Placental pericyte (primary cell): ENCODE measurements around the gene CCNL2. TPM values are rescaled to one million over a fixed set of nuclear protein-coding genes. Genes with fewer than 3 reads are reported as not detected.

ENCODE experiments used
- total RNA-seq: library from RNA; depleted of rRNA; stranded (reverse); fragments of >200 nt; gene quantifications from 2 replicates; pipeline ENCODE4 v1.2.3, GENCODE V29; 2012

Gene CCNL2
- 96.1 and 129 TPM in 2 replicates for total RNA-seq

DNA sequence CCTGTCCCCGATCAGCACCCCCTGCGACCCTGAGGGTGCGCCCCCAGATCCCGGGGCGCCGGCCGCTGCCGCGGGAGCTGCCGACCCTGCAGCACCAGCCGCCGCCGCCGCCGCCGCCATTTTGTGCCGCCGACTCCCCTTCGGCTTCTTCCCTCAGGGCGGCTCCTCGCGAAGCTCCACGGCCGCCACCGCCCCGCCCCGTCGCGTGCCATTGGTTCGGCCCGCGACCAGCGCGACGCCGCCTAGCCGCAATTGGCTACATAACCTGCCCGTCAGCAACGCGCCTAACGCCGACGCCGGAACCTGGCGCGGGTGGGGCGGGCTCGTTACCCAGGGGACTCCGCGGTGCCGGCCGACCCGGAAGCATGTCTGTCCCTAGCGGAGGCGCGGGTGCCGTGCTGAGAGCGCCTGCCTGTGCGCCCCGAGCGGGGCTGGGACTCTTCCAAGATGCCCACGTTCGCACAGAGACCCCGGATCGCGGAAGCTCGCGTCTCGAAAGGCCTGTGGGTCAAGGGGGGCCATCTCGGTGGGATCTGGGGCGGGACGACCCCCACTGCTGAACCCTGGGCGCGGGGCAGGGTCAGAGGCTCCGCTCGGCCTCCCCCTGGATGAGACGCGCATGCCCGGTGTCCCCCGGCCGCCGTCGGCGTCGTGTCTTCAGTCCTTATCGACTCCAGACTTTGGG is at the start of gene CCNL2:
TSS of gene CCNL2 (minus strand) at position 149 of the 685 bp plus-strand sequence. CDS start at position 120, 29 bp downstream.

DNA sequence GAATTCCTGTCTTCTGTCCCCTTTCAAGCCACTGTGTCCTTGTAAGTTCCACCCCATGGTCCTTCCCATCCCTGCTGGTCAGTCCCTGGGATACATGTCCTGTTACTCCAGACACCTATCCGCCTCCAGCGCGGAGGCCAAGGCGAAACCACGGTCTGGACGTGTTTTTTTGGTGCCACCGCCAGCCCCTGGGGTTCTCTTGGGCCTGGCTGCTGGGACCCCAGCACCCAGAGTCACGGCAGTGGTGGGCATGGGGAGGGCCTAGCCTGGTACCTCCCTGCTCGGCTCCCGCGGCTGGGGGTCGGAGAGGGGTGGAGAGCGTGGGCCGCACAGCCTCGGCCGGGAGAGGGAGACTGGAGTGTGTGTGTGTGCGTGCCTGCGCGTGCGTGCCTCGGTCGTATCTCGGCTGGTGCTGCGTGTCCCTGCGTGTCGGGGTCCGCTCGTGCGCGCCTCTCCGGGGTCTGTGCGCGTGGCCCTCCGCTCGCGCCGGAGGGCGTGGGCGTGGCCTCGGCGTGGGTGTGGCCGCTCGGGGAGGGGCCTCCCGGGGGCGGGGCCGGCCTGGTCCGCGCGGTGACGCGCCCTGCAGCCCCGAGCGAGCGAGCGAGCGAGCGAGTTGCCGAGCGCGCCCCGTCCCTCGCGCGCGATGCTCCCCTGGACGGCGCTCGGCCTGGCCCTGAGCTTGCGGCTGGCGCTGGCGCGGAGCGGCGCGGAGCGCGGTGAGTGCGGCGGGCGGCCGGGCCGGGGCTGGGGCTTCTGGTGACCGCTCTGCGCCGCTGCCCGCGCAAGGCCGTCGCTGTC is 36.2 kb upstream of the CCNL2 start, which contains the start of gene VWA1:
TSS of gene VWA1 (plus strand) at position 585 of the 798 bp plus-strand sequence. CDS start at position 644, 59 bp downstream.

DNA sequence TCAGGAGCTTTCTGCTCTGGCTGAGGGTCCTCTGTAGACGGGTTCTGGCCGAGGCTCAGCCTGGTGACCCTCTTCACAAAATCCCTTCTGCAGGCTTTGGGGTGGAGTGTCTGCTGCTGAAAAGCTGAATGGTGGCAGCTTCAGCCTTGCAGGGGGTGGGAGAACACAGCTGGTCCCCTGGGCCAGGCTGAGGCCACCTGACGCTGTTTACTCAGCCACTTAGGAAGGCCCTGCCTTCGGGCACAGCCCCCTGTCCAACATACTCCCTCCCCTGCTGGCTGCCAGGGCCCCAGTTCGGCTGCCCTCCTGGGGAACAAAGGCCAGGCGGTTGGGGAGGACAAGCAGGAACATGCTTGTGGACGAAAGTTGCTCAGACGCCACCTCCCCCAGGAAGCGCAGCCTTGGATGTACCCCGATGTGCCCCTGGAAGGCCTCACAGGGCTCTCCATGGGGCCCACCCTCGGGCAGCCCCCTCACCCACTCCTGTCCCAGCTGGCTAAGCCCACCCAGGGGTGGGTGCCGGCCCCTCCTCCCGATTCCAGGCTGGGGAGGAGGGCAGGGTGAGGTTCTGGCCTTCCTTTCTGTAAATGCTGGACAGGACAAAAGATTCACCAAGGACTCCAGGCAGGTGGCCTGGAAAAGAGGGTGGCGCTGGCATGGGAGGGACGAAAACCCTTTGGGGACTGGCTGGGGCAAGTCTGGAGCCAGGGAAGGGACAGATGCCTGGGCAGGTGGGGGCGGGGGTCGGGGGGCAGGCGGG is 22.2 kb upstream of the CCNL2 start, which contains the start of gene ANKRD65:
TSS of gene ANKRD65 (minus strand) at position 130 of the 760 bp plus-strand sequence. CDS start 271 bp downstream, outside the sequence.

DNA sequence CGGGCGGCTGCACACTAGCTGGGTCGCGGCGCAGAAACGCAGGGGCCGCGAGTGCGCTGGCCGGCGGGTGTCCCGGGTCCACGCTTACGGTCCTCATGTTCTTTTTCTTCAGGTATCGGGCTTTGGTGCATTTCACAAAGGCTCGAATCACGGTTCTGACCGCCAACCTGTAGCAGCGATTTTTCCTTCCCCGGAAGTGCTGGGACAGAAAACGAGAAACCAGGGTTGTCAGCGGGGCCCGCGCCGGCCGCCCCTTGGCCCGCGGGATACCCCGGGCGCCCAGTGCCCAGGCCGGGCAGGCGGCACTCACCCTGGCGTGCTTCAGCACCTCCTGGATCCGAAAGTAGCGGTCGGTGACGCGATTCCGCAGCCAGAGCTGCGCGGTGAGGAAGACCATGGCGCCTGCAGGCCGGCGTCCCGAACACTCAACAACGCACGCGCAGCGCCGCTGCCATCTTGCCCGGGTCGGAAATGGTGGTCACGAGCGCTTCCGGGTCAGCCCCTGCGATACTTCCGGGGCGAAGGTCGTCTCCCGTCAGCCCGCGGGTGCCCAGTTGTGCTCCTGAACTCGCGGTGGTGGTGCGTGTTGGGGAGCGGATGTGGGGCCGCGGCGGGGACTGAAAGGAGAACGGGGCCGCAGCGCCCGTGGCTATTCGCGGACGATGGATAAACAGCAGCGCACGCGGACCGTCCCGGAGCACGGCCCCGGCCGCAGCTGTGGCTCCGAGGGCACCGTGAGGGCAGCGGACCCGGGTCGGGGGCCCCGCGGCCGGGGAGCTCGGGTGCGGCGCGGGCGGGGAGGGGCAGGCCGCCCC is 7.9 kb upstream of the CCNL2 start, which contains the start of gene MRPL20:
TSS of gene MRPL20 (minus strand) at position 473 of the 815 bp plus-strand sequence. CDS start at position 397, 76 bp downstream.

DNA sequence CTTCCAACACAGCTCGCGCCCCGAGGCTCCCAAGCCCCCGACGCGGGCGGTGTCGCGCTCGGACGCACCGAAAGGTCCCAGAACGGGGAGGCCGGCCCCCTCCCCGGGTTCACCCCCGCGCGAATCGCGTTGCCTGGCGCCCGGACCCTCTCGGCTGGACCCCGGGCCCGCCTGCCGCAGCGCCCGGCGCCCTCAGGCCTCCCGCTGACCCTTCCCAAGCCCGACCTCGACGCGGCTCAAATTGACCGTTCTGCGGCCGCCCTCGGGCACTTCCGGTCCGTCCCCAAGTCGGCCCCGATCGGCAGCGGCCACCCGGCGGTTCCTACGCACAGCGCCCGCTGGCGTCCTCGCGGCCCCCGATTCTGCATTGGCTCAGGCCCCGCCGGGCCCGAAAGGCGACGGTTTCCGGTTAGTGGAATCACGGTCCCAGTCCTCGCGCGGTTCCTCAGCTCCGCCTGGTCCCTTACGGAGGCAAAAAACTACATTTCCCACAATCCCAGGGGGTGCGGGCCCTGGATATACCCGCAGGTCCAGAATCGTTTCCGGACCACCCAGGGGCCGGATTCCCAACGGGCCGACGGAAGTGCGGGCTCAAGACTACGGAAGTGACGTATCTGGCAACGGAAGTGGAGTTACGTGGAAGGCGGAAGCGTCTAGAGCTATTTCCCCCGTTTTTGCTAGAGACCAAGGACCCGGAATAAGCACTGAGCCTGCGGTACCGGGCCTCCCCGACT is 24.0 kb downstream of the CCNL2 start, which contains the start of gene AURKAIP1:
TSS of gene AURKAIP1 (minus strand) at position 279 of the 734 bp plus-strand sequence. CDS start 451 bp downstream, outside the sequence.

DNA sequence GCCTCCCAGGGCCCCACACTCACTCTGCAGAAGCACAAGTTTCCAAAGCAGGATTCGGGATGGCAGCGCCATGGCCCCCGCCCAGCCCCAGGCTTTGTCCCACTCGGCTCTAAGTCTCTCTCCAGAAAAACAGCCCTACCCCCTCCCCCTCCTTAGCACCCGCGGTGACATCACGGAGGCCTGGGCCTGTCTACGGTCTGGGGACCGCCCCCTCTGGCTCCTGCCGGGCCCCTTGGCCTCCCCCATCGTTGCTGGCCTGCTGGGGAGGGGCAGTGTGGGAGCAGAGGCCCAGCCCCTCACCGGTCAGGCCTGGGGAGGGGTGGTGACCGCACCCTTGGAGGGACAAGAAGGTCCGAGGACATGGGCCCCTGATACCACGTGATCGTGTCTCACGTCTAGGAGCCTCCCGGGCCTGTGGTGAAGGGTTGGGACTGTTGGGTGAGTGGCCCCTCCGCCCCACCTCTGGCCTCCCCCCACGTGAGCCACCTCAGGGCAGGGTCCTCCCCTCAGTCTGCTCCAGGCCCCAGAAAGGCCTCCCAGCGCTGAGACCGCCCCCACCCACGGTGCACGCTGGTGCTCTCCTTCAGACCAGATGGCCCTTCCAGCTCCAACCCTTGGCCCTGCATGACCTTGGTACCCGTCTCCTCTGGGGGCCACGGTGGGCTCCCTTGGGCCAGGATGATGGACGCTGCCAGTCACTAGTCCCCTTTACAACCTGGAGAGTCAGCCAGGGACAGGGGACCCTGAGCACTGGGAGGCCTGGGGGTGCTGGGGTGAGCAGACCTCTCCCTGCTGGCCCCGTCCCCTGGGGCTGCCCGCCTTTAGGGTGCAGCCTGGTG is 40.5 kb downstream of the CCNL2 start, which contains the start of gene MXRA8:
TSS of gene MXRA8 (minus strand) at position 123 of the 839 bp plus-strand sequence. CDS start at position 72, 51 bp downstream.

DNA sequence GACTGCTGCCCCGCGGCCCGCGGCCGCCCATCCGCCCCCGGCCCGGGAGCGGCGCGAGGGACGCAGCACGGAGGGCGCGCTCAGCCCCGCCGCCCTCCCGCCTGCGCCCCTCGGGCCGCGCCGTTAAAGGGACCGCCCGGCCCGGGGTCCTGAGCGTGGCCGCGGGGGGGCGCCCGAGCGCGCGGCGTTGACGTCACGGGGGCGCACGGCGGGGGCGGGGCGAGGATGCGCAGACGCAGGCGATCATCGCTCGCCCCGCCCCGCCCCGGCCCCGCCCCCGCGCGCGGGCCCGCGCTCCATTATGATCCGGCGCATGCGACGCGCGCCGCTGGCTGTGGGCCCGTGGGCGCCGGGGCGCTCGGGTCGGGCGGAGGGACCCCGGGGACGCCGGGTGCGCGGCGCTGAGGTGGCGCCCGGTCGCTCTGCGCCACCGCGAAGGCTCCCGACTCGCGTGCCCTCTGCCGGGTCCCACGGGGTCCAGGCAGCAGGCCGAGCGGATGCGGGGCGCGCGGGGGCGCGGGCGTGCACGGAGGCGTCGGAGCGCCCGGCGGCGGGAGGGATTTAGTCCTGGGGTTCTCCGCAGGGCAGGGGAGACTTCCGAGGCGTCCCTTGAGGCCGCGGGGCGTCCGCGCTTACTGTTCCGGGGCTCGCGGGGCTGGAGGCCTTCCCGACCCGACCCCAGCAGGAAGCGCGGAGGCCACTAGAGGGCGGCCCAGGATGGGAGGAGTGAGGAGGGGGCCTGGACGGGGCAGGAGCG is 49.7 kb downstream of the CCNL2 start, which contains the start of gene DVL1:
TSS of gene DVL1 (minus strand) at position 163 of the 757 bp plus-strand sequence. CDS start 353 bp downstream, outside the sequence.

Other genes starting within 250 kb of the CCNL2 start
- not detected in 2 replicates for gene TTLL10, start 225.5 kb downstream of the CCNL2 start, total RNA-seq
- gene TNFRSF18, start 192.7 kb downstream of the CCNL2 start, total RNA-seq, result not detected in 2 replicates
- gene TNFRSF4, start 185.2 kb downstream of the CCNL2 start, total RNA-seq, result not detected in 2 replicates
- gene SDF4, start 167.3 kb downstream of the CCNL2 start, total RNA-seq, result 104 and 223 TPM in 2 replicates
- 34.4 and 38.5 TPM in 2 replicates for gene B3GALT6, start 167.1 kb downstream of the CCNL2 start, total RNA-seq
- gene C1QTNF12, start 152.6 kb downstream of the CCNL2 start, total RNA-seq, result 0.44 and 1.3 TPM in 2 replicates
- gene UBE2J2, start 125.5 kb downstream of the CCNL2 start, total RNA-seq, result 50.1 and 62.3 TPM in 2 replicates
- gene SCNN1D, start 118.9 kb downstream of the CCNL2 start, total RNA-seq, result 0.57 and 1.3 TPM in 2 replicates
- 37.2 and 53.4 TPM in 2 replicates for gene ACAP3, start 91.4 kb downstream of the CCNL2 start, total RNA-seq
- 23.0 and 37.4 TPM in 2 replicates for gene PUSL1, start 90.7 kb downstream of the CCNL2 start, total RNA-seq
- gene INTS11, start 74.7 kb downstream of the CCNL2 start, total RNA-seq, result 83.8 and 94.6 TPM in 2 replicates
- gene CPTP, start 74.5 kb downstream of the CCNL2 start, total RNA-seq, result 20.8 and 28.1 TPM in 2 replicates
- 0.14 and 1.3 TPM in 2 replicates for gene TAS1R3, start 68.1 kb downstream of the CCNL2 start, total RNA-seq
- gene DVL1, start 49.9 kb downstream of the CCNL2 start, total RNA-seq, result 56.5 and 159 TPM in 2 replicates
- 342 and 367 TPM in 2 replicates for gene MXRA8, start 40.8 kb downstream of the CCNL2 start, total RNA-seq
- 78.1 and 134 TPM in 2 replicates for gene AURKAIP1, start 24.1 kb downstream of the CCNL2 start, total RNA-seq
- 51.9 and 91.8 TPM in 2 replicates for gene MRPL20, start 8.0 kb upstream of the CCNL2 start, total RNA-seq
- under 0.01 and 0.14 TPM in 2 replicates for gene ANKRD65, start 21.9 kb upstream of the CCNL2 start, total RNA-seq
- gene VWA1, start 36.4 kb upstream of the CCNL2 start, total RNA-seq, result 5.9 and 7.9 TPM in 2 replicates
- under 0.01 TPM in 1 of 2 replicates, not detected in the other for gene ATAD3C, start 50.4 kb upstream of the CCNL2 start, total RNA-seq
- 26.9 and 34.1 TPM in 2 replicates for gene ATAD3B, start 72.4 kb upstream of the CCNL2 start, total RNA-seq
- 47.1 and 78.2 TPM in 2 replicates for gene ATAD3A, start 112.8 kb upstream of the CCNL2 start, total RNA-seq
- gene TMEM240, start 141.3 kb upstream of the CCNL2 start, total RNA-seq, result 4.4 and 4.8 TPM in 2 replicates
- 91.5 and 111 TPM in 2 replicates for gene SSU72, start 175.5 kb upstream of the CCNL2 start, total RNA-seq
- gene FNDC10, start 200.8 kb upstream of the CCNL2 start, total RNA-seq, result 3.4 and 3.5 TPM in 2 replicates
- gene MIB2, start 216.2 kb upstream of the CCNL2 start, total RNA-seq, result 39.1 and 94.3 TPM in 2 replicates
- 8.4 and 12.9 TPM in 2 replicates for gene MMP23B, start 232.8 kb upstream of the CCNL2 start, total RNA-seq